ENCODE measurements around the gene IGF2BP3. TPM values are rescaled to one million over a fixed set of nuclear protein-coding genes. Genes with fewer than 3 reads are reported as not detected.

The IGF2BP3 gene
- total RNA-seq, 1 experiment from 2014 or later = 111 TPM

- H3K9me3 Mint-ChIP-seq (ENCODE audit: low read depth, unreplicated experiment) = no peaks in the 10 kb centered on the region
- no TSS peak for BruUV-seq (replicated peaks)
- no peak for DNase-seq
- H3K27ac Mint-ChIP-seq (ENCODE audit: unreplicated experiment) = no peak overlapping the region
- no peak for TF ChIP-seq CTCF (IDR thresholded peaks at IDR 0.05; ENCODE audit: unreplicated experiment)
- CTCF ChIA-PET = interaction anchor here (0.5 to 1.1 kb wide), 3 partner anchors 8 to 45 kb away, joined by 3 to 4 read pairs (median 3); no protein-coding TSS in a partner anchor
- H3K4me3 Mint-ChIP-seq (ENCODE audit: low read depth, unreplicated experiment) = no peak overlapping the region
- intact Hi-C loops (cut with micrococcal nuclease; ENCODE audit: unreplicated experiment) = no loop called here
- no peaks in the 10 kb centered on the region for H3K27me3 Mint-ChIP-seq (ENCODE audit: unreplicated experiment)
- peaks cover 39% of the 10 kb centered on the region for H3K4me1 Mint-ChIP-seq (ENCODE audit: low read depth, unreplicated experiment)
- H3K36me3 Mint-ChIP-seq (ENCODE audit: insufficient read depth, unreplicated experiment) = peaks cover 81% of the 10 kb centered on the region
These were observed 132.9 kb downstream of the IGF2BP3 start for GRCh38 chr7:23337374-23337773.

GRCh38 chr7:23336799-23337283, 133.4 kb downstream of the IGF2BP3 start:
- H3K9me3 Mint-ChIP-seq (ENCODE audit: low read depth, unreplicated experiment) = no peaks in the 10 kb centered on the region
- CTCF ChIA-PET = interaction anchor here (0.6 to 1.1 kb wide), 3 partner anchors 9 to 196 kb away, joined by 3 read pairs; no protein-coding TSS in a partner anchor

GRCh38 chr7:23336086-23336485, 134.2 kb downstream of the IGF2BP3 start:
- no peak for DNase-seq
- no peaks in the 10 kb centered on the region for H3K27me3 Mint-ChIP-seq (ENCODE audit: unreplicated experiment)
- H3K4me1 Mint-ChIP-seq (ENCODE audit: low read depth, unreplicated experiment) = peaks cover 51% of the 10 kb centered on the region
- H3K36me3 Mint-ChIP-seq (ENCODE audit: insufficient read depth, unreplicated experiment) = peaks cover 81% of the 10 kb centered on the region
- no peaks in the 10 kb centered on the region for H3K9me3 Mint-ChIP-seq (ENCODE audit: low read depth, unreplicated experiment)
- no peak overlapping the region for H3K4me3 Mint-ChIP-seq (ENCODE audit: low read depth, unreplicated experiment)
- BruUV-seq (replicated peaks) = no TSS peak
- no peak overlapping the region for H3K27ac Mint-ChIP-seq (ENCODE audit: unreplicated experiment)
- intact Hi-C loops (cut with micrococcal nuclease; ENCODE audit: unreplicated experiment) = no loop called here
- CTCF ChIA-PET = interaction anchor here (0.6 to 1.5 kb wide), 4 partner anchors 12 to 197 kb away, joined by 3 read pairs; no protein-coding TSS in a partner anchor
- TF ChIP-seq CTCF (IDR thresholded peaks at IDR 0.05; ENCODE audit: unreplicated experiment) = no peak

More at GRCh38 chr7:23336799-23337283, 133.4 kb downstream of the IGF2BP3 start:
- no peak for DNase-seq
- Mint-ChIP-seq H3K4me1 (ENCODE audit: low read depth, unreplicated experiment) (peaks cover 44% of the 10 kb centered on the region), H3K36me3 (ENCODE audit: insufficient read depth, unreplicated experiment) (peaks cover 81% of the 10 kb centered on the region), H3K4me3 (ENCODE audit: low read depth, unreplicated experiment) (no peak overlapping the region), H3K27ac (ENCODE audit: unreplicated experiment) (no peak overlapping the region), H3K27me3 (ENCODE audit: unreplicated experiment) (no peaks in the 10 kb centered on the region)
- intact Hi-C loops (cut with micrococcal nuclease; ENCODE audit: unreplicated experiment) = no loop called here
- BruUV-seq (replicated peaks) = no TSS peak
- TF ChIP-seq CTCF (IDR thresholded peaks at IDR 0.05; ENCODE audit: unreplicated experiment) = no peak

- BruUV-seq (replicated peaks) = no TSS peak
- no peak for DNase-seq
- intact Hi-C loops (cut with micrococcal nuclease; ENCODE audit: unreplicated experiment) = no loop called here
- Mint-ChIP-seq H3K4me1 (ENCODE audit: low read depth, unreplicated experiment) (peaks cover 53% of the 10 kb centered on the region), H3K36me3 (ENCODE audit: insufficient read depth, unreplicated experiment) (peaks cover 81% of the 10 kb centered on the region), H3K4me3 (ENCODE audit: low read depth, unreplicated experiment) (peak overlapping the region; percentile 4), H3K27me3 (ENCODE audit: unreplicated experiment) (no peaks in the 10 kb centered on the region), H3K9me3 (ENCODE audit: low read depth, unreplicated experiment) (no peaks in the 10 kb centered on the region), H3K27ac (ENCODE audit: unreplicated experiment) (peak overlapping the region; percentile 77)
- TF ChIP-seq CTCF (IDR thresholded peaks at IDR 0.05; ENCODE audit: unreplicated experiment) = no peak
- CTCF ChIA-PET = interaction anchor here (0.7 to 1.5 kb wide), 4 partner anchors 12 to 151 kb away, joined by 3 read pairs; no protein-coding TSS in a partner anchor
These were observed 134.7 kb downstream of the IGF2BP3 start for GRCh38 chr7:23335621-23336020.

Data from Calu3 (cell line).